SK-N-MC (cell line): ENCODE measurements around the gene KAZN.

Source experiments
- DNase-seq: peaks from one replicate; pipeline ENCODE4 v3.0.0-alpha.2; 2011; ENCODE audit warnings: low read depth, low spot score
- H3K27ac ChIP-seq: fragments of 200-600 bp; sonication (generic); 2 replicates; pipeline ENCODE4 v1.5.1; 2016; ENCODE audit warnings: mixed run types
- H3K36me3 ChIP-seq: fragments of 200-600 bp; sonication (generic); 2 replicates; pipeline ENCODE4 v1.6.1; 2017; ENCODE audit warnings: antibody characterized with exemption, low read length, mixed read lengths; ENCODE audit not compliant: insufficient read depth
- H3K4me3 ChIP-seq: fragments of 200-600 bp; sonication (generic); 2 replicates; pipeline ENCODE4 v1.5.1; 2016
- H3K9ac ChIP-seq: fragments of 200-600 bp; sonication (generic); 2 replicates; pipeline ENCODE4 v1.8.0; 2017; ENCODE audit warnings: mixed run types, mixed read lengths; ENCODE audit not compliant: insufficient read length
- H3K9me3 ChIP-seq: fragments of 200-600 bp; sonication (generic); 2 replicates; pipeline ENCODE4 v1.6.1; 2017; ENCODE audit warnings: low read depth, mild to moderate bottlenecking, antibody characterized with exemption, low read length, moderate library complexity, mixed read lengths
- EZH2 ChIP-seq: fragments of 200-600 bp; sonication (generic); IDR thresholded peaks from one replicate; pipeline ENCODE4 v1.6.1; 2017; ENCODE audit warnings: antibody characterized with exemption
- FOXP2 ChIP-seq: optimal IDR thresholded peaks from 2 replicates; pipeline ENCODE3; 2011; ENCODE audit warnings: mild to moderate bottlenecking, moderate library complexity; ENCODE audit not compliant: insufficient read depth; ENCODE audit errors: extremely low read length, control extremely low read depth
- POLR2AphosphoS5 ChIP-seq: IDR thresholded peaks from 2 replicates; pipeline ENCODE4 v1.6.1; 2012; ENCODE audit warnings: mild to moderate bottlenecking, low read depth, low read length, borderline replicate concordance

KAZN gene

GRCh38 chr1:15048437-15048980 is 450.0 kb downstream of the KAZN start:
- no peaks in the 10 kb centered on the region for H3K36me3 ChIP-seq
- H3K9me3 ChIP-seq: no peaks in the 10 kb centered on the region
- TF ChIP-seq POLR2AphosphoS5 (no peak), FOXP2 (no peak), EZH2 (no peak)
- no peak overlapping the region for H3K9ac ChIP-seq
- no peak for DNase-seq
- no peak overlapping the region for H3K27ac ChIP-seq
- H3K4me3 ChIP-seq: no peak overlapping the region

DNA sequence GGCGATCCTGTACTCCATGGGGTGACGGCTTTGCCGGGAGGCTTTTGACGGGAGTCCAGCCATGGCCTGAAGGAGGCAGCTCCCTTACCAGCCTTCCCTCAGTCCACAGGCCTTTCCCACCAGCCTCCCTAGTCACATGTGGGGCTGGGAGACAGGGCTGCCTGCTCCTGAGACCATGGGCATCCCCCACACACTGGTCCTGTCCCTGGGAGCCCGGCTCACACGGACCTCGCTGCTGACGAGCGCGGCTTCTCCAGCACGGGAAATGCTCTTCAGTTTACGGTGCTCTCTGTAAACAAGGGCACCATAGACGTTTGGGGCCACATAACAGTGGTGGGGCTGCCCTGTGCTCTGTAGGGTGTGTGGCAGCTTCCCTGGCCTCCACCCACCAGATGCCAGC is 450.6 kb downstream of the KAZN start:
- no peak overlapping the region for H3K4me3 ChIP-seq
- TF ChIP-seq POLR2AphosphoS5: no peak
- H3K9me3 ChIP-seq: no peaks in the 10 kb centered on the region
- H3K27ac ChIP-seq: no peak overlapping the region
- H3K9ac ChIP-seq: no peak overlapping the region
- no peak for DNase-seq
- no peaks in the 10 kb centered on the region for H3K36me3 ChIP-seq

GRCh38 chr1:15051882-15052528 is 453.5 kb downstream of the KAZN start:
- TF ChIP-seq EZH2 (no peak), POLR2AphosphoS5 (no peak), FOXP2 (no peak)
- no peak overlapping the region for H3K27ac ChIP-seq
- H3K9ac ChIP-seq: no peak overlapping the region
- no peaks in the 10 kb centered on the region for H3K36me3 ChIP-seq
- no peak for DNase-seq
- H3K4me3 ChIP-seq: no peak overlapping the region
- no peaks in the 10 kb centered on the region for H3K9me3 ChIP-seq

DNA sequence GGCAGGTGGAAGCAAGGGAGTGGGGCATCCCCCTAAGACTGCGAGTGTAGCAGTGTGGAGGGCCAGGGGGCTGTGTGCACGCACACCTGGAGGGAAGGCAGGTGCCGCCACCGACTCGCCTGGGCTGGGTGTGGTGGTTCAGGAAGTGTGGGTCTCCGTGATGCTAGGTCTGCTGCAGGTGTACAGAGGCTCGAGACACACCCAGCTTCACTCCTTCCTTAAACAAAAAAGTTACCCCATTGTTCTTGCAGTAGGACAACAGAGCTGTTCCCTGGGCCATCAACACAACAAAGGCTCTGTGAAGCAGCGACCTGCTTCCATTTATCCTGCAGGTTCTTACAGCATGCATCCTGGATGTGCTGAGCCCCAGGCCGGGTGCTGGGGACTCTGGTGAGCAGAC is 454.7 kb downstream of the KAZN start:
- no peaks in the 10 kb centered on the region for H3K9me3 ChIP-seq
- no peak overlapping the region for H3K27ac ChIP-seq
- DNase-seq: no peak
- no peak overlapping the region for H3K9ac ChIP-seq
- no peaks in the 10 kb centered on the region for H3K36me3 ChIP-seq
- no peak overlapping the region for H3K4me3 ChIP-seq
- TF ChIP-seq FOXP2 (no peak), POLR2AphosphoS5 (no peak), EZH2 (no peak)

GRCh38 chr1:15055736-15056415 is 457.4 kb downstream of the KAZN start:
- no peak overlapping the region for H3K27ac ChIP-seq
- H3K36me3 ChIP-seq: no peaks in the 10 kb centered on the region
- DNase-seq: no peak
- H3K4me3 ChIP-seq: no peak overlapping the region
- no peaks in the 10 kb centered on the region for H3K9me3 ChIP-seq
- TF ChIP-seq POLR2AphosphoS5: no peak
- no peak for TF ChIP-seq EZH2
- TF ChIP-seq FOXP2: no peak
- no peak overlapping the region for H3K9ac ChIP-seq

DNA sequence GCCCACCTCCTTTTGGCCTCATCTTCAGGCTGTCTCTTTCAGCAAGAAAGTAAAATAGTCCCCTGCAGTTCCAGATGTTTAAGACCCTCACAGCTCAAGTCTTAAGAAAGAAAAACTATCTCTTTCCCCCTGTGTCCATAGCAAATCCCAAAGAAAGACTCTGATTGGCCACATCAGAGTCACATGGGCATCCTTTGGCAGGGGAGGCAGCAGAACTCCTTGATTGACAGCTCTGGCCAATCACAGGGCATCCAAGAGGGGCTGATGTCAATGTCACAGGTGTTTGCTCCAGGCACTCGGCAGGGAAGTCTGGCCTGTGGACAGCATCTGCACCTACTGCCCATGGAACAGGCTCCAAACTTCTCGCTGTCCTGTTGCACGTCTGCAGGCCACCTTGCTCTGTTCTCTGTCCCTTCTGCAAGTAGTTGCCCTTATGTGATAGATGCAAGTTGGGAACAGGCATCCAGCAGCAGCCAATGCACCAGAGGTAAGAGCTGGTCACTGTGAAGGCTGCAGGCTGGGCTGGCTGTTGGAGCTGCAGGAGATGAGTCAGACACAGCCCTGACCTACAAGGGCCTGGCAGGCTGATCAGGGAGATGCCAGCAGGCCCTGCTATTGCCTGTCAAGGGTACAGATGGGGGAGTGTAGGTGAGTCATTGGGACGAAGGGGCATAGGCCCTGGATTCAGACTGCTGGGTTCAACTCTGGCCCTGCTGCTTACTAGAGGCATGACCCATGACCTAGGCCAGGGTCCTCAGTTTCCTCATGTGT is 458.2 kb downstream of the KAZN start:
- no peak overlapping the region for H3K9ac ChIP-seq
- no peak for TF ChIP-seq POLR2AphosphoS5
- TF ChIP-seq EZH2: no peak
- no peak for TF ChIP-seq FOXP2
- H3K36me3 ChIP-seq: no peaks in the 10 kb centered on the region
- no peak overlapping the region for H3K4me3 ChIP-seq
- no peaks in the 10 kb centered on the region for H3K9me3 ChIP-seq
- H3K27ac ChIP-seq: no peak overlapping the region
- DNase-seq: no peak

- no peaks in the 10 kb centered on the region for H3K9me3 ChIP-seq
- no peaks in the 10 kb centered on the region for H3K36me3 ChIP-seq
- no peak overlapping the region for H3K27ac ChIP-seq
- no peak overlapping the region for H3K9ac ChIP-seq
- TF ChIP-seq FOXP2: no peak
- DNase-seq: no peak
- no peak overlapping the region for H3K4me3 ChIP-seq
Measured at GRCh38 chr1:15057834-15058233, 459.3 kb downstream of the KAZN start.

DNA sequence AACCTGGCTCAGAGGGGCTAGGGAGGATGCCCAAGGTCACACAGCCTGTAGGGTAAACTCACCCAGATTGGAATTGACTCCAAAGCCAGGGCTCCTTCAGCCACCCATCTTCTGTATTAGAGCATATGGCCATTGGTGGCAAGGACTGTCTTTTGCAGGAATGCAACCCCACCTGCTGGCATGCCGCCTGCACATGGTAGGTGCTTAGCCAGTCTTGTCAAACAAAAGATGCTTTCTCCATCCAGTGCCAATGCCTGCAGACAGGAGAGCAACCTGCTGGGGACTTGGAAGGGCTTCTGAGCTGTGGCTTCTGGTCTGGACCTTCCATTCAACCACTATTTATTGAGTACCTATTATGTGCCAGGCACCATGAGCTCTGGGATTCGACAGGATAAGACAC is 459.8 kb downstream of the KAZN start:
- Histone ChIP-seq H3K27ac (no peak overlapping the region), H3K9me3 (no peaks in the 10 kb centered on the region), H3K9ac (no peak overlapping the region), H3K4me3 (no peak overlapping the region), H3K36me3 (no peaks in the 10 kb centered on the region)
- TF ChIP-seq POLR2AphosphoS5 (no peak), EZH2 (no peak), FOXP2 (no peak)
- no peak for DNase-seq
